ENCODE data around the gene CHSY3. TPM values are rescaled to one million over a fixed set of nuclear protein-coding genes. Genes with fewer than 3 reads are reported as not detected.
"Not testable (repeated sequence)": the region's sequence is repeated elsewhere in the genome, so short reads cannot be mapped to it uniquely, and the experiment has no call there.

The CHSY3 gene
- total and polyA plus RNA-seq, 2 experiments from 2014 or later, result 0.44 to 3.0 TPM

- H3K4me1 Mint-ChIP-seq; H3K4me2 ChIP-seq; H3K27me3 Mint-ChIP-seq (ENCODE audit: insufficient read depth, low read depth, poor library complexity); H3K36me3 ChIP-seq (ENCODE audit: insufficient read depth); H3K4me3 ChIP-seq; H3F3A ChIP-seq (replicated peaks; ENCODE audit: low read depth); H2AFZ ChIP-seq; H3K4me3 Mint-ChIP-seq; H3K9me2 ChIP-seq (ENCODE audit: insufficient read depth); H3K27ac ChIP-seq (ENCODE audit: low read depth); H4K20me1 ChIP-seq (replicated peaks; ENCODE audit: insufficient read depth); H3K27ac Mint-ChIP-seq; ATAC-seq; DNase-seq (ENCODE audit: low spot score); H3K79me2 ChIP-seq (replicated peaks; ENCODE audit: insufficient read depth); H3K27me3 ChIP-seq (ENCODE audit: insufficient read depth); H3K4me1 ChIP-seq (ENCODE audit: insufficient read depth): not testable (repeated sequence)
- peaks cover 15% of the 10 kb centered on the region; the same call in 2 of the 3 replicates for H3K36me3 Mint-ChIP-seq (ENCODE audit: low read depth)
- peaks cover 12% of the 10 kb centered on the region for H3K9me3 Mint-ChIP-seq
These were observed 322.3 kb downstream of the CHSY3 start for GRCh38 chr5:130226556-130226955.

- Mint-ChIP-seq H3K36me3 (ENCODE audit: low read depth) (peaks cover 15% of the 10 kb centered on the region; the same call in 2 of the 3 replicates), H3K4me1 (peaks cover 6% of the 10 kb centered on the region; the same call in 2 of the 3 replicates), H3K9me3 (peaks cover 12% of the 10 kb centered on the region), H3K27ac (peak overlapping the region; percentile 65), H3K4me3 (no peak overlapping the region), H3K27me3 (ENCODE audit: insufficient read depth, low read depth, poor library complexity) (peaks cover 3% of the 10 kb centered on the region)
- no peaks in the 10 kb centered on the region for H4K20me1 ChIP-seq (replicated peaks; ENCODE audit: insufficient read depth)
- H3K4me2 ChIP-seq, result peak overlapping the region; percentile 15; the same call in 1 of the 2 replicates
- no peaks in the 10 kb centered on the region for H3K4me1 ChIP-seq (ENCODE audit: insufficient read depth)
- DNase-seq (ENCODE audit: low spot score) (peak; percentile 11), ATAC-seq (no peak)
- H3K27me3 ChIP-seq (ENCODE audit: insufficient read depth), result no peaks in the 10 kb centered on the region
- H3K4me3 ChIP-seq, result no peak overlapping the region
- H3K27ac ChIP-seq (ENCODE audit: low read depth), result peak overlapping the region; percentile 74
- H3K79me2 ChIP-seq (replicated peaks; ENCODE audit: insufficient read depth), result no peaks in the 10 kb centered on the region
- no peaks in the 10 kb centered on the region for H3K9me2 ChIP-seq (ENCODE audit: insufficient read depth)
- no peaks in the 10 kb centered on the region for H3F3A ChIP-seq (replicated peaks; ENCODE audit: low read depth)
- H3K36me3 ChIP-seq (ENCODE audit: insufficient read depth), result no peaks in the 10 kb centered on the region
- H2AFZ ChIP-seq, result peak overlapping the region; percentile 43; the same call in 1 of the 2 replicates
- TF ChIP-seq REST (IDR thresholded peaks at IDR 0.05; ENCODE audit: unreplicated experiment), result no peak
- TF ChIP-seq EZH2phosphoT487 (IDR thresholded peaks at IDR 0.05; ENCODE audit: unreplicated experiment), result no peak
- no peak for TF ChIP-seq JUNB (IDR thresholded peaks at IDR 0.05; ENCODE audit: unreplicated experiment)
- no peak for TF ChIP-seq POLR2AphosphoS5 (IDR thresholded peaks at IDR 0.05; ENCODE audit: low read depth)
- no peak for TF ChIP-seq ZNF331 (CRISPR knock-in tag; IDR thresholded peaks at IDR 0.05; ENCODE audit: low read depth)
- no peak for TF ChIP-seq CTCF (conservative IDR thresholded peaks at IDR 0.05; ENCODE audit: low read depth in 2 of 2)
- no peak for TF ChIP-seq ZNF114 (CRISPR knock-in tag; IDR thresholded peaks at IDR 0.05)
- no peak for TF ChIP-seq EZH2 (IDR thresholded peaks at IDR 0.05; ENCODE audit: low read depth, unreplicated experiment)
- no peak for TF ChIP-seq ZNF462 (CRISPR knock-in tag; IDR thresholded peaks at IDR 0.05)
- no peak for TF ChIP-seq CREB1 (CRISPR knock-in tag; IDR thresholded peaks at IDR 0.05; ENCODE audit: low read depth)
- no peak for TF ChIP-seq STAT1 (IDR thresholded peaks at IDR 0.05; ENCODE audit: unreplicated experiment)
- no peak for TF ChIP-seq NANOG (IDR thresholded peaks at IDR 0.05; ENCODE audit: borderline replicate concordance)
These were observed 323.4 kb downstream of the CHSY3 start for GRCh38 chr5:130227699-130228098.

Data from GM23338 (cell line).